COLO668 (cell line): ENCODE measurements around the gene KLHL29.
A peak's percentile ranks its signal among the peaks of the same experiment; 100 is the strongest.

Experiments used
- DNase-seq: peaks from one replicate; lab custom pipeline; 2025; ENCODE audit not compliant: unreplicated experiment; lab: John Stamatoyannopoulos, UW

The KLHL29 gene

GRCh38 chr2:23668756-23669304 lies 283.9 kb downstream of the KLHL29 start:
- no peak for DNase-seq

- DNase-seq, result peak; percentile 19
Observed at GRCh38 chr2:23669413-23670244, 284.6 kb downstream of the KLHL29 start.

- DNase-seq, result no peak
Observed at GRCh38 chr2:23670245-23670592, 285.2 kb downstream of the KLHL29 start.

GRCh38 chr2:23673082-23673481 lies 288.1 kb downstream of the KLHL29 start:
- no peak for DNase-seq

- DNase-seq, result peak; percentile 45
Observed at GRCh38 chr2:23673830-23674679, 289.1 kb downstream of the KLHL29 start.

- no peak for DNase-seq
Observed at GRCh38 chr2:23675506-23675905, 290.5 kb downstream of the KLHL29 start.

GRCh38 chr2:23677836-23678235 lies 292.9 kb downstream of the KLHL29 start:
- no peak for DNase-seq

- no peak for DNase-seq
Observed at GRCh38 chr2:23679044-23679443, 294.1 kb downstream of the KLHL29 start.

- no peak for DNase-seq
Observed at GRCh38 chr2:23680951-23681350, 296.0 kb downstream of the KLHL29 start.

- DNase-seq, result no peak
Observed at GRCh38 chr2:23681356-23682140, 296.6 kb downstream of the KLHL29 start.

- no peak for DNase-seq
Observed at GRCh38 chr2:23682481-23682880, 297.5 kb downstream of the KLHL29 start.

- no peak for DNase-seq
Observed at GRCh38 chr2:23683001-23683400, 298.0 kb downstream of the KLHL29 start.

GRCh38 chr2:23684395-23685176 lies 299.6 kb downstream of the KLHL29 start:
- DNase-seq, result no peak

GRCh38 chr2:23685181-23685580 lies 300.2 kb downstream of the KLHL29 start:
- no peak for DNase-seq

GRCh38 chr2:23685706-23686105 lies 300.7 kb downstream of the KLHL29 start:
- no peak for DNase-seq

GRCh38 chr2:23686405-23687029 lies 301.5 kb downstream of the KLHL29 start:
- no peak for DNase-seq

- no peak for DNase-seq
Observed at GRCh38 chr2:23687214-23687613, 302.2 kb downstream of the KLHL29 start.

- DNase-seq, result no peak
Observed at GRCh38 chr2:23687713-23688112, 302.7 kb downstream of the KLHL29 start.

- no peak for DNase-seq
Observed at GRCh38 chr2:23688486-23689130, 303.6 kb downstream of the KLHL29 start.
